GM23338 (cell line): Measurements from ENCODE around the gene NCOA6. TPM values are rescaled to one million over a fixed set of nuclear protein-coding genes. Genes with fewer than 3 reads are reported as not detected.

Source experiments
- ATAC-seq: fragments of 200-7000 bp; cut with Tn5 transposase; 3 replicates; pipeline ENCODE4 v1.9.1; 2020
- DNase-seq: peaks from one replicate; pipeline ENCODE4 v3.0.0-alpha.2; 2015; ENCODE audit warnings: low spot score
- H2AFZ ChIP-seq: fragments of 200-600 bp; sonication (generic); 2 replicates; pipeline ENCODE4 v1.8.0; 2016; ENCODE audit warnings: antibody characterized with exemption, mild to moderate bottlenecking, moderate library complexity
- H3F3A ChIP-seq: fragments of 200-600 bp; sonication (generic); replicated peaks from 2 replicates; pipeline ENCODE4 v1.8.0; 2017; ENCODE audit warnings: antibody characterized with exemption, mixed run types, low read depth
- H3K27ac ChIP-seq: fragments of 200-600 bp; sonication (generic); 2 replicates; pipeline ENCODE4 v1.6.1; 2016; ENCODE audit warnings: low read depth
- H3K27me3 ChIP-seq: fragments of 200-600 bp; sonication (generic); 2 replicates; pipeline ENCODE4 v1.8.0; 2016; ENCODE audit warnings: mild to moderate bottlenecking, mixed run types, moderate library complexity; ENCODE audit not compliant: insufficient read depth
- H3K36me3 ChIP-seq: fragments of 200-600 bp; sonication (generic); 2 replicates; pipeline ENCODE4 v1.8.0; 2016; ENCODE audit warnings: mild to moderate bottlenecking; ENCODE audit not compliant: insufficient read depth
- H3K4me1 ChIP-seq: fragments of 200-600 bp; sonication (generic); 2 replicates; pipeline ENCODE4 v1.8.0; 2016; ENCODE audit warnings: mild to moderate bottlenecking, moderate library complexity; ENCODE audit not compliant: insufficient read depth
- H3K4me2 ChIP-seq: fragments of 200-600 bp; sonication (generic); 2 replicates; pipeline ENCODE4 v1.7.1; 2017; ENCODE audit warnings: mixed run types
- H3K4me3 ChIP-seq: fragments of 200-600 bp; sonication (generic); 2 replicates; pipeline ENCODE4 v1.6.1; 2016; ENCODE audit warnings: mixed run types
- H3K79me2 ChIP-seq: fragments of 200-600 bp; sonication (generic); replicated peaks from 2 replicates; pipeline ENCODE4 v1.8.0; 2017; ENCODE audit warnings: mild to moderate bottlenecking; ENCODE audit not compliant: insufficient read depth
- H3K9me2 ChIP-seq: fragments of 200-600 bp; sonication (generic); 2 replicates; pipeline ENCODE4 v1.8.0; 2017; ENCODE audit not compliant: insufficient read depth
- H4K20me1 ChIP-seq: fragments of 200-600 bp; sonication (generic); replicated peaks from 2 replicates; pipeline ENCODE4 v1.8.0; 2017; ENCODE audit warnings: mild to moderate bottlenecking; ENCODE audit not compliant: insufficient read depth
- H3K27ac Mint-ChIP-seq: 2 replicates; pipeline ENCODE4 v1.8.0; 2020; ENCODE audit warnings: inconsistent platforms, mild to moderate bottlenecking, moderate library complexity, mixed read lengths
- H3K27me3 Mint-ChIP-seq: 3 replicates; pipeline ENCODE4 v1.8.0; 2022; ENCODE audit warnings: low read depth, mild to moderate bottlenecking, moderate library complexity, mixed read lengths, inconsistent platforms; ENCODE audit not compliant: insufficient read depth, poor library complexity
- H3K36me3 Mint-ChIP-seq: 3 replicates; pipeline ENCODE4 v1.8.0; 2021; ENCODE audit warnings: low read depth, mild to moderate bottlenecking, inconsistent platforms, moderate library complexity, mixed read lengths
- H3K4me1 Mint-ChIP-seq: 3 replicates; pipeline ENCODE4 v1.8.0; 2020; ENCODE audit warnings: mild to moderate bottlenecking, inconsistent platforms, mixed read lengths
- H3K4me3 Mint-ChIP-seq: 3 replicates; pipeline ENCODE4 v1.8.0; 2021; ENCODE audit warnings: moderate library complexity, mild to moderate bottlenecking, inconsistent platforms, mixed read lengths
- H3K9me3 Mint-ChIP-seq: 3 replicates; pipeline ENCODE4 v1.8.0; 2020; ENCODE audit warnings: moderate library complexity, mild to moderate bottlenecking, inconsistent platforms, mixed read lengths
- CREB1 ChIP-seq: fragments of 250-450 bp; sonication (Bioruptor Pico); IDR thresholded peaks from 2 replicates; pipeline ENCODE4 v1.5.0; 2020; ENCODE audit warnings: low read depth, mild to moderate bottlenecking, moderate library complexity
- CTCF ChIP-seq, 2 experiments: fragments of 200-600 bp in 1 of 2; sonication (generic) in 1 of 2; conservative IDR thresholded peaks; 2 replicates each; pipeline versions ENCODE4 v1.5.1 to v1.6.1; 2016 to 2017; ENCODE audit warnings: antibody characterized with exemption in 2 of 2, low read depth in 2 of 2, mild to moderate bottlenecking in 2 of 2, moderate library complexity in 1 of 2
- ETS1 ChIP-seq: IDR thresholded peaks from 2 replicates; pipeline ENCODE4 v1.6.1; 2016; ENCODE audit warnings: antibody characterized with exemption
- EZH2 ChIP-seq: fragments of 200-600 bp; sonication (generic); IDR thresholded peaks from one replicate; pipeline ENCODE4 v1.8.0; 2017; ENCODE audit warnings: antibody characterized with exemption, mild to moderate bottlenecking, low read depth; ENCODE audit not compliant: unreplicated experiment
- EZH2phosphoT487 ChIP-seq: fragments of 200-600 bp; sonication (generic); IDR thresholded peaks from one replicate; pipeline ENCODE4 v1.8.1; 2018; ENCODE audit warnings: antibody characterized with exemption; ENCODE audit not compliant: unreplicated experiment
- JUNB ChIP-seq: IDR thresholded peaks from one replicate; pipeline ENCODE4 v1.6.1; 2016; ENCODE audit warnings: antibody characterized with exemption; ENCODE audit not compliant: unreplicated experiment
- NANOG ChIP-seq: IDR thresholded peaks from 2 replicates; pipeline ENCODE4 v1.6.1; 2016; ENCODE audit warnings: antibody characterized with exemption, borderline replicate concordance
- POLR2AphosphoS5 ChIP-seq: IDR thresholded peaks from 2 replicates; pipeline ENCODE4 v1.6.1; 2016; ENCODE audit warnings: antibody characterized with exemption, low read depth
- REST ChIP-seq: IDR thresholded peaks from one replicate; pipeline ENCODE4 v1.6.1; 2018; ENCODE audit warnings: antibody characterized with exemption; ENCODE audit not compliant: unreplicated experiment
- STAT1 ChIP-seq: IDR thresholded peaks from one replicate; pipeline ENCODE4 v1.6.1; 2016; ENCODE audit warnings: antibody characterized with exemption; ENCODE audit not compliant: unreplicated experiment
- ZNF114 ChIP-seq: fragments of 250-450 bp; sonication (Bioruptor Pico); IDR thresholded peaks from 2 replicates; pipeline ENCODE4 v1.5.0; 2020; ENCODE audit warnings: mild to moderate bottlenecking, moderate library complexity
- ZNF331 ChIP-seq: fragments of 250-450 bp; sonication (Bioruptor Pico); IDR thresholded peaks from 2 replicates; pipeline ENCODE4 v1.5.0; 2020; ENCODE audit warnings: low read depth, mild to moderate bottlenecking, moderate library complexity
- ZNF462 ChIP-seq: fragments of 250-450 bp; sonication (Bioruptor Pico); IDR thresholded peaks from 2 replicates; pipeline ENCODE4 v1.5.0; 2020; ENCODE audit warnings: mild to moderate bottlenecking, moderate library complexity
- polyA plus RNA-seq: library from polyadenylated mRNA; unstranded; fragments of >200 nt; fragmentation: Nextera tagmentation; extraction: Ambion mirVana; gene quantifications from 2 replicates; pipeline ENCODE4 v1.2.1, GENCODE V29; 2016
- total RNA-seq: library from RNA; depleted of rRNA; stranded (reverse); fragments of >200 nt; shearing (Covaris generic); gene quantifications from 2 replicates; pipeline ENCODE4 v1.2.3, GENCODE V29; 2014

NCOA6 gene
- total and polyA plus RNA-seq, 2 experiments from 2014 or later, result 10.6 to 17.4 TPM

- Histone ChIP-seq H2AFZ (no peak overlapping the region), H3K4me2 (no peak overlapping the region), H3K27me3 (no peaks in the 10 kb centered on the region), H4K20me1 (no peaks in the 10 kb centered on the region), H3F3A (no peaks in the 10 kb centered on the region), H3K79me2 (no peaks in the 10 kb centered on the region), H3K4me3 (no peak overlapping the region), H3K27ac (no peak overlapping the region), H3K9me2 (no peaks in the 10 kb centered on the region), H3K36me3 (0 out of 2 replicates have a peak, but pooled peaks cover 1% of the 10 kb centered on the region), H3K4me1 (no peaks in the 10 kb centered on the region)
- no peaks in the 10 kb centered on the region for H3K27me3 Mint-ChIP-seq
- DNase-seq (no peak), ATAC-seq (no peak)
- no peak overlapping the region for H3K4me3 Mint-ChIP-seq
- no peak for TF ChIP-seq EZH2phosphoT487
- TF ChIP-seq STAT1, result no peak
- no peak for TF ChIP-seq ZNF462
- no peak for TF ChIP-seq ZNF331 (CRISPR knock-in tag)
- TF ChIP-seq EZH2, result no peak
- TF ChIP-seq ETS1, result no peak
- TF ChIP-seq ZNF114 (CRISPR knock-in tag), result no peak
- TF ChIP-seq POLR2AphosphoS5, result no peak
- TF ChIP-seq NANOG, result no peak
- no peak for TF ChIP-seq REST
- no peak for TF ChIP-seq CTCF (conservative IDR thresholded peaks at IDR 0.05; ENCODE audit: low read depth in 2 of 2)
- no peak for TF ChIP-seq JUNB
- no peak for TF ChIP-seq CREB1
- H3K4me1 Mint-ChIP-seq, result no peaks in the 10 kb centered on the region
- peaks cover 9% of the 10 kb centered on the region; the same call in 2 of the 3 replicates for H3K36me3 Mint-ChIP-seq
- no peaks in the 10 kb centered on the region for H3K9me3 Mint-ChIP-seq
- no peak overlapping the region for H3K27ac Mint-ChIP-seq
Observed at GRCh38 chr20:34762031-34762555, 63.4 kb downstream of the NCOA6 start.
